Measurements from ENCODE around the gene MBP. TPM values are rescaled to one million over a fixed set of nuclear protein-coding genes. Genes with fewer than 3 reads are reported as not detected.
A peak's percentile ranks its signal among the peaks of the same experiment; 100 is the strongest.

MBP gene
- total and polyA plus RNA-seq, 2 of the 13 experiments (the other 11 are each of a cell fraction or from before 2014, with no cell fraction given): 5.0 to 8.5 TPM

DNA sequence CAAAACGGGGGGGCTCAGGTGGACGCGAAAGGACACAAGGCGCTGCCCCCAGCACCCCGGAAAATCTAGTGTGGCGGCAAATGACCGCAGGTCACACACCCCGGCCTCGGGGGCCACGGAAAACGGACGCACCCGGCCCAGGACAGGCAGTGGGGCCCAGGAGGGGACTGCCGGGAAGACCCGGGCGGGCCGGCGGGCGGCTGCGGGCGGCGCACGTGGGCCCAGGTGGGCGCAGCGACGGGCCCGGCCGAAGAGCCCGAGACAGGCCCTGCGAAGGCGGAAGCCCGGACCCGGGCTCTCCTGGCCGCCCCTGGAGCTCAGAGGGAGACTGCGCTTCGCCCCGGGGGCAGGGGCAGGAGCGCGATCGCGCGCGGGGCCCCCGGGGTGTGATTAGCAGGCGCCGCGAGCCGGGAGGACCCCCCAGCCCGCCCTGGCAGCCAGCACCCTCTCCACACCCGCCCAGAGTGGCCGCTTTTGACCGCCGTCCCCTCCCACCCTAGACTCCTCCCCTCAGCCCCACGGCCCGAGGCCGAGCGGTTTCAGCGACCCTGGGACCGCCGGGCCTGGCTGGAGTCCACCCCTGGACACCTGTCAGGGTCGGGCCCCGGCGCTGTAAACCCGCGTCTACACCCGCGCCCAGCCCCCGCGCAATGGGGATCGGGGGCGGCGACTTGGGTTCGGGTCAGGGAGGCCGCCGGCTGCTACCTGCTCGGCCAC is 773 bp downstream of the MBP start (continued):
- TF ChIP-seq, protein P1, sequence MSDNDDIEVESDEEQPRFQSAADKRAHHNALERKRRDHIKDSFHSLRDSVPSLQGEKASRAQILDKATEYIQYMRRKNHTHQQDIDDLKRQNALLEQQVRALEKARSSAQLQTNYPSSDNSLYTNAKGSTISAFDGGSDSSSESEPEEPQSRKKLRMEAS (IDR thresholded peaks at IDR 0.05): peak; percentile 71
- TF ChIP-seq, protein P2, sequence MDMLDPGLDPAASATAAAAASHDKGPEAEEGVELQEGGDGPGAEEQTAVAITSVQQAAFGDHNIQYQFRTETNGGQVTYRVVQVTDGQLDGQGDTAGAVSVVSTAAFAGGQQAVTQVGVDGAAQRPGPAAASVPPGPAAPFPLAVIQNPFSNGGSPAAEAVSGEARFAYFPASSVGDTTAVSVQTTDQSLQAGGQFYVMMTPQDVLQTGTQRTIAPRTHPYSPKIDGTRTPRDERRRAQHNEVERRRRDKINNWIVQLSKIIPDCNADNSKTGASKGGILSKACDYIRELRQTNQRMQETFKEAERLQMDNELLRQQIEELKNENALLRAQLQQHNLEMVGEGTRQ (IDR thresholded peaks at IDR 0.05; ENCODE audit: low read depth, low read length): no peak
- TF ChIP-seq, protein P2 (CRISPR knock-in tag; IDR thresholded peaks at IDR 0.05; ENCODE audit: borderline replicate concordance): no peak
- TF ChIP-seq ZNF430 (CRISPR knock-in tag; IDR thresholded peaks at IDR 0.05): 0 out of 2 replicates have a peak, but pooled peaks have one; percentile 11
- TF ChIP-seq ZNF773 (CRISPR knock-in tag; IDR thresholded peaks at IDR 0.05; ENCODE audit: borderline replicate concordance): no peak
- no peak for TF ChIP-seq ZNF562 (CRISPR knock-in tag; IDR thresholded peaks at IDR 0.05; ENCODE audit: borderline replicate concordance)
- TF ChIP-seq NCOR1 (IDR thresholded peaks at IDR 0.05; ENCODE audit: borderline replicate concordance, low read length): no peak
- TF ChIP-seq TEAD2 (CRISPR knock-in tag; IDR thresholded peaks at IDR 0.05): no peak
- TF ChIP-seq ZNF326 (CRISPR knock-in tag; IDR thresholded peaks at IDR 0.05; ENCODE audit: borderline replicate concordance): no peak
- no peak for TF ChIP-seq SYNCRIP (IDR thresholded peaks at IDR 0.05; ENCODE audit: insufficient read depth, low read depth, low read length)
- TF ChIP-seq EZH2 (conservative IDR thresholded peaks at IDR 0.05; ENCODE audit: low read depth, low read length): no peak
- TF ChIP-seq MBD4 (IDR thresholded peaks at IDR 0.05; ENCODE audit: borderline replicate concordance, low read length): no peak
- 0 out of 2 replicates have a peak, but pooled peaks have one; percentile 21 for TF ChIP-seq ZNF746 (CRISPR knock-in tag; IDR thresholded peaks at IDR 0.05)
- TF ChIP-seq, protein P3, sequence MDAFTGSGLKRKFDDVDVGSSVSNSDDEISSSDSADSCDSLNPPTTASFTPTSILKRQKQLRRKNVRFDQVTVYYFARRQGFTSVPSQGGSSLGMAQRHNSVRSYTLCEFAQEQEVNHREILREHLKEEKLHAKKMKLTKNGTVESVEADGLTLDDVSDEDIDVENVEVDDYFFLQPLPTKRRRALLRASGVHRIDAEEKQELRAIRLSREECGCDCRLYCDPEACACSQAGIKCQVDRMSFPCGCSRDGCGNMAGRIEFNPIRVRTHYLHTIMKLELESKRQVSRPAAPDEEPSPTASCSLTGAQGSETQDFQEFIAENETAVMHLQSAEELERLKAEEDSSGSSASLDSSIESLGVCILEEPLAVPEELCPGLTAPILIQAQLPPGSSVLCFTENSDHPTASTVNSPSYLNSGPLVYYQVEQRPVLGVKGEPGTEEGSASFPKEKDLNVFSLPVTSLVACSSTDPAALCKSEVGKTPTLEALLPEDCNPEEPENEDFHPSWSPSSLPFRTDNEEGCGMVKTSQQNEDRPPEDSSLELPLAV (CRISPR knock-in tag; conservative IDR thresholded peaks at IDR 0.05; ENCODE audit: low read depth): no peak
- TF ChIP-seq, protein P4, sequence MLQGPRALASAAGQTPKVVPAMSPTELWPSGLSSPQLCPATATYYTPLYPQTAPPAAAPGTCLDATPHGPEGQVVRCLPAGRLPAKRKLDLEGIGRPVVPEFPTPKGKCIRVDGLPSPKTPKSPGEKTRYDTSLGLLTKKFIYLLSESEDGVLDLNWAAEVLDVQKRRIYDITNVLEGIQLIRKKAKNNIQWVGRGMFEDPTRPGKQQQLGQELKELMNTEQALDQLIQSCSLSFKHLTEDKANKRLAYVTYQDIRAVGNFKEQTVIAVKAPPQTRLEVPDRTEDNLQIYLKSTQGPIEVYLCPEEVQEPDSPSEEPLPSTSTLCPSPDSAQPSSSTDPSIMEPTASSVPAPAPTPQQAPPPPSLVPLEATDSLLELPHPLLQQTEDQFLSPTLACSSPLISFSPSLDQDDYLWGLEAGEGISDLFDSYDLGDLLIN (CRISPR knock-in tag; IDR thresholded peaks at IDR 0.05; ENCODE audit: borderline replicate concordance): no peak
- peak; percentile 37; the same call in 1 of the 2 replicates for TF ChIP-seq NFKB2 (CRISPR knock-in tag; IDR thresholded peaks at IDR 0.05; ENCODE audit: borderline replicate concordance)
- TF ChIP-seq TCF7 (IDR thresholded peaks at IDR 0.05; ENCODE audit: low read depth): no peak
- TF ChIP-seq SMARCC2 (IDR thresholded peaks at IDR 0.05): no peak
- TF ChIP-seq SP140L (CRISPR knock-in tag; IDR thresholded peaks at IDR 0.05; ENCODE audit: borderline replicate concordance): no peak
- TF ChIP-seq HMGA1 (CRISPR knock-in tag; conservative IDR thresholded peaks at IDR 0.05): no peak
- TF ChIP-seq ZNF674 (CRISPR knock-in tag; IDR thresholded peaks at IDR 0.05; ENCODE audit: low read depth): no peak
- no peak for TF ChIP-seq MAFK (conservative IDR thresholded peaks at IDR 0.05 in 1 of 2, IDR thresholded peaks at IDR 0.05 in 1 of 2; ENCODE audit: low read length in 2 of 2)
- TF ChIP-seq, protein P5, sequence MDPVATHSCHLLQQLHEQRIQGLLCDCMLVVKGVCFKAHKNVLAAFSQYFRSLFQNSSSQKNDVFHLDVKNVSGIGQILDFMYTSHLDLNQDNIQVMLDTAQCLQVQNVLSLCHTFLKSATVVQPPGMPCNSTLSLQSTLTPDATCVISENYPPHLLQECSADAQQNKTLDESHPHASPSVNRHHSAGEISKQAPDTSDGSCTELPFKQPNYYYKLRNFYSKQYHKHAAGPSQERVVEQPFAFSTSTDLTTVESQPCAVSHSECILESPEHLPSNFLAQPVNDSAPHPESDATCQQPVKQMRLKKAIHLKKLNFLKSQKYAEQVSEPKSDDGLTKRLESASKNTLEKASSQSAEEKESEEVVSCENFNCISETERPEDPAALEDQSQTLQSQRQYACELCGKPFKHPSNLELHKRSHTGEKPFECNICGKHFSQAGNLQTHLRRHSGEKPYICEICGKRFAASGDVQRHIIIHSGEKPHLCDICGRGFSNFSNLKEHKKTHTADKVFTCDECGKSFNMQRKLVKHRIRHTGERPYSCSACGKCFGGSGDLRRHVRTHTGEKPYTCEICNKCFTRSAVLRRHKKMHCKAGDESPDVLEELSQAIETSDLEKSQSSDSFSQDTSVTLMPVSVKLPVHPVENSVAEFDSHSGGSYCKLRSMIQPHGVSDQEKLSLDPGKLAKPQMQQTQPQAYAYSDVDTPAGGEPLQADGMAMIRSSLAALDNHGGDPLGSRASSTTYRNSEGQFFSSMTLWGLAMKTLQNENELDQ (CRISPR knock-in tag; IDR thresholded peaks at IDR 0.05; ENCODE audit: borderline replicate concordance): no peak

All from HepG2 (cell line).